NCI-H2029 (cell line): ENCODE results near the gene HOXA1.

Source experiments
- DNase-seq: peaks from one replicate; lab custom pipeline; 2025; lab: John Stamatoyannopoulos, UW

HOXA1 gene

GRCh38 chr7:27105301-27106031 lies 9.7 kb upstream of the HOXA1 start:
- no peak for DNase-seq

- no peak for DNase-seq
Observed at GRCh38 chr7:27104341-27105058, 8.7 kb upstream of the HOXA1 start.

GRCh38 chr7:27103489-27104226 lies 7.9 kb upstream of the HOXA1 start:
- DNase-seq: no peak

GRCh38 chr7:27102581-27103442 lies 7.0 kb upstream of the HOXA1 start, which contains the start of gene HOXA2:
TSS of gene HOXA2 (minus strand) at chr7:27102683. CDS start at chr7:27102500, 183 bp downstream.
- no peak for DNase-seq

- DNase-seq: no peak
Observed at GRCh38 chr7:27101957-27102580, 6.3 kb upstream of the HOXA1 start.

- DNase-seq: no peak
Observed at GRCh38 chr7:27101171-27101956, 5.6 kb upstream of the HOXA1 start.

- no peak for DNase-seq
Observed at GRCh38 chr7:27100694-27101170, 4.9 kb upstream of the HOXA1 start.

- no peak for DNase-seq
Observed at GRCh38 chr7:27099453-27100370, 3.9 kb upstream of the HOXA1 start.

GRCh38 chr7:27098578-27099451 lies 3.0 kb upstream of the HOXA1 start:
- DNase-seq: no peak

DNA sequence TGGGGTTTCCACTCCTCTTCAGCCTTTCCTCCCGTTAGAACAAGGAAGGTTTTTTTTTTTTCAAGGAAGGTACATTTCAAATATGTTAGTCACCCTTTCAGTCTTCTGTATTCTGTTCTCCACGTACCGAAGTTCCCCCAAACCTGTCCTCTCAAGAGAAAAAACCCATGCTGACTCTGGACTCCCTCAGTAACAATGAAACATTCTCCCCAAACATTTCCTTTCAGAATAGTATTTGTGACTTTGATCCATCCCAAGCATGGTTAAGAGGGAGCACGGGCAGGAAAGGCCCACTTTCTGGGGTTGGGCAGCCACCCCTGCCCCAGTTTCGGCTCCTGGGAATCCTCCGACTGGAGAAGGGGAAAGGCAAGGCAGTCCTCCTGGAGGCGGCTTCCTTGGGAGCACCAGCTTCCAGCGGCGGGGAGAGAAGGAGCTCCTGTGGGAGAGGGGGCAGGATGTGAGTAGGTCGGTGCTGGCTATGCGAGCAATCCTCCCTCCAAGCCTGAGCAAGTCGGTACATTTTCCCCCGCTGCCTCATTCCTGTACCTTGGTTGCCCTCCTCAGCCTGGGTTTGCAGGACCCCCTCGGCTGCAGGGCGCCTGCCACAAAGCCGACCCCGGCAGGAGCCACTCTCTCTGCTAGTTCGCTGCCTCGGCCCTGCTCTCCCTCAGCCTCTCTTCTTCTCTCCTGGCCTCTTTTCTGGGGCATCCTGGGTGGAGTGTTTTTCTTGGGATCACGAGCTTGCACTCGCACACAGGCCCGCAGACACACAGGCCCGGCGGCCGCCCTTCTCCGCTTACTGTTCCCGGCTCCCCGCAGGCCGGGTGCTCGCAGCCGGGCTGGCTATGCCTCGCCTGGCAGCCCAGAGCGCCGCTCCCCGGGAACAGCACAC lies 2.1 kb upstream of the HOXA1 start:
- no peak for DNase-seq

- DNase-seq: no peak
Observed at GRCh38 chr7:27096768-27097514, 1.1 kb upstream of the HOXA1 start.

GRCh38 chr7:27095050-27095896 lies 527 bp downstream of the HOXA1 start:
- DNase-seq: no peak

DNA sequence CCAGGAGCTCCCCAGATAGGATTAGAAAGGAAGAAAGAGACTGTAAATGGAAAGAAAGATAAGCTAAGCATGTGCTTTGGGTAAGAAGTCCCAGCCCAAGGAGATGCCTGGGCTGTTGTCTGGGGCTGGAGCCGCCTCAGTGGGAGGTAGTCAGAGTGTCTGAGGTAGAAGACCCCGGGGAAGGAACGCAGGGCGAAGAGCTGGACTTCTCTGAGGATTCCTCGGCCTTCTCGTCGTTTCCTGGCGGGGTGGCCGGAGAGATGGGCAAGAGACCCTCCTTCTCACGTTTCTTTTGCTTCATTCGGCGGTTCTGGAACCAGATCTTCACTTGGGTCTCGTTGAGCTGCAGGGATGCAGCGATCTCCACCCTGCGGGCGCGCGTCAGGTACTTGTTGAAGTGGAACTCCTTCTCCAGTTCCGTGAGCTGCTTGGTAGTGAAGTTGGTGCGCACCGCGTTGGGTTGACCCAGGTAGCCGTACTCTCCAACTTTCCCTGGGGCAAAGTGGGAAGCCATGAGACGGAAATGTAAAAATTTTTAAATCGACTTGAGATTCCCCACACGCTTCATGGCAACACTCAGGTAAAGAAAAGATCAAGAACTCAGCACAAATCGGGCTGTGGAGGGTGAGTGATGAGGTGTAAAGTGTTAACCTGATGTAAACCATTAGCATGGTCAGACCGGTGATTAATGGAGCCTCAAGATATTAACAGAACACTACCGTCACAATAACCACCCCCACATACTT lies 1.3 kb downstream of the HOXA1 start:
- no peak for DNase-seq

- no peak for DNase-seq
Observed at GRCh38 chr7:27093184-27093895, 2.5 kb downstream of the HOXA1 start.
